ENCODE results near the gene DBNL. TPM values are rescaled to one million over a fixed set of nuclear protein-coding genes. Genes with fewer than 3 reads are reported as not detected.

The DBNL gene
- total and polyA plus RNA-seq, 2 of the 13 experiments (the other 11 are each of a cell fraction or from before 2014, with no cell fraction given) = 20.8 to 35.1 TPM

DNA sequence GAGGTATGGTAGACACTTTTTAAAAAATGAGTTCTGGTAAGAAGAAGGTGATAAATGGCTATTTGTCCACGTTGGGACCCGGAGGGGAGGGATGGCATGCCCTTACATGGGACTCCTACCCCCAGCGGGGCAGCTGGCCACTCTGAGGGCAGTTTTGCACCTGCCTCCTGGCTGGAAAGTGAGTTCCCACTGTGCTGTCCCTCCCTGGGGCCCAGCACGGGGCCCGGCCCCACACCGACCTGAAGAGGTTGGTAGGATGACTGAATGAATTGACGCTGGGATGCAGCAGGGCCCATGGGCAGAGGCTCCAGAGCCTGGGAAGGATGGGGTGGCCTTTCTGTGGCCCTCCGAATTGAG lies 59.0 kb downstream of the DBNL start (continued):
- no peak for TF ChIP-seq TRIM24 (CRISPR knock-in tag; IDR thresholded peaks at IDR 0.05)
- TF ChIP-seq, protein P1, sequence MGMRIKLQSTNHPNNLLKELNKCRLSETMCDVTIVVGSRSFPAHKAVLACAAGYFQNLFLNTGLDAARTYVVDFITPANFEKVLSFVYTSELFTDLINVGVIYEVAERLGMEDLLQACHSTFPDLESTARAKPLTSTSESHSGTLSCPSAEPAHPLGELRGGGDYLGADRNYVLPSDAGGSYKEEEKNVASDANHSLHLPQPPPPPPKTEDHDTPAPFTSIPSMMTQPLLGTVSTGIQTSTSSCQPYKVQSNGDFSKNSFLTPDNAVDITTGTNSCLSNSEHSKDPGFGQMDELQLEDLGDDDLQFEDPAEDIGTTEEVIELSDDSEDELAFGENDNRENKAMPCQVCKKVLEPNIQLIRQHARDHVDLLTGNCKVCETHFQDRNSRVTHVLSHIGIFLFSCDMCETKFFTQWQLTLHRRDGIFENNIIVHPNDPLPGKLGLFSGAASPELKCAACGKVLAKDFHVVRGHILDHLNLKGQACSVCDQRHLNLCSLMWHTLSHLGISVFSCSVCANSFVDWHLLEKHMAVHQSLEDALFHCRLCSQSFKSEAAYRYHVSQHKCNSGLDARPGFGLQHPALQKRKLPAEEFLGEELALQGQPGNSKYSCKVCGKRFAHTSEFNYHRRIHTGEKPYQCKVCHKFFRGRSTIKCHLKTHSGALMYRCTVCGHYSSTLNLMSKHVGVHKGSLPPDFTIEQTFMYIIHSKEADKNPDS (CRISPR knock-in tag; IDR thresholded peaks at IDR 0.05) = no peak
- TF ChIP-seq ZBTB20 (CRISPR knock-in tag; IDR thresholded peaks at IDR 0.05; ENCODE audit: borderline replicate concordance, low read depth) = no peak
- TF ChIP-seq HNF4G (IDR thresholded peaks at IDR 0.05; ENCODE audit: borderline replicate concordance, low read depth, low read length) = no peak
- no peak for TF ChIP-seq HNF4G (CRISPR knock-in tag; IDR thresholded peaks at IDR 0.05; ENCODE audit: borderline replicate concordance, low read depth)
- TF ChIP-seq, protein P2, sequence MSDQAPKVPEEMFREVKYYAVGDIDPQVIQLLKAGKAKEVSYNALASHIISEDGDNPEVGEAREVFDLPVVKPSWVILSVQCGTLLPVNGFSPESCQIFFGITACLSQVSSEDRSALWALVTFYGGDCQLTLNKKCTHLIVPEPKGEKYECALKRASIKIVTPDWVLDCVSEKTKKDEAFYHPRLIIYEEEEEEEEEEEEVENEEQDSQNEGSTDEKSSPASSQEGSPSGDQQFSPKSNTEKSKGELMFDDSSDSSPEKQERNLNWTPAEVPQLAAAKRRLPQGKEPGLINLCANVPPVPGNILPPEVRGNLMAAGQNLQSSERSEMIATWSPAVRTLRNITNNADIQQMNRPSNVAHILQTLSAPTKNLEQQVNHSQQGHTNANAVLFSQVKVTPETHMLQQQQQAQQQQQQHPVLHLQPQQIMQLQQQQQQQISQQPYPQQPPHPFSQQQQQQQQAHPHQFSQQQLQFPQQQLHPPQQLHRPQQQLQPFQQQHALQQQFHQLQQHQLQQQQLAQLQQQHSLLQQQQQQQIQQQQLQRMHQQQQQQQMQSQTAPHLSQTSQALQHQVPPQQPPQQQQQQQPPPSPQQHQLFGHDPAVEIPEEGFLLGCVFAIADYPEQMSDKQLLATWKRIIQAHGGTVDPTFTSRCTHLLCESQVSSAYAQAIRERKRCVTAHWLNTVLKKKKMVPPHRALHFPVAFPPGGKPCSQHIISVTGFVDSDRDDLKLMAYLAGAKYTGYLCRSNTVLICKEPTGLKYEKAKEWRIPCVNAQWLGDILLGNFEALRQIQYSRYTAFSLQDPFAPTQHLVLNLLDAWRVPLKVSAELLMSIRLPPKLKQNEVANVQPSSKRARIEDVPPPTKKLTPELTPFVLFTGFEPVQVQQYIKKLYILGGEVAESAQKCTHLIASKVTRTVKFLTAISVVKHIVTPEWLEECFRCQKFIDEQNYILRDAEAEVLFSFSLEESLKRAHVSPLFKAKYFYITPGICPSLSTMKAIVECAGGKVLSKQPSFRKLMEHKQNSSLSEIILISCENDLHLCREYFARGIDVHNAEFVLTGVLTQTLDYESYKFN (CRISPR knock-in tag; conservative IDR thresholded peaks at IDR 0.05) = no peak
- TF ChIP-seq, protein P3, sequence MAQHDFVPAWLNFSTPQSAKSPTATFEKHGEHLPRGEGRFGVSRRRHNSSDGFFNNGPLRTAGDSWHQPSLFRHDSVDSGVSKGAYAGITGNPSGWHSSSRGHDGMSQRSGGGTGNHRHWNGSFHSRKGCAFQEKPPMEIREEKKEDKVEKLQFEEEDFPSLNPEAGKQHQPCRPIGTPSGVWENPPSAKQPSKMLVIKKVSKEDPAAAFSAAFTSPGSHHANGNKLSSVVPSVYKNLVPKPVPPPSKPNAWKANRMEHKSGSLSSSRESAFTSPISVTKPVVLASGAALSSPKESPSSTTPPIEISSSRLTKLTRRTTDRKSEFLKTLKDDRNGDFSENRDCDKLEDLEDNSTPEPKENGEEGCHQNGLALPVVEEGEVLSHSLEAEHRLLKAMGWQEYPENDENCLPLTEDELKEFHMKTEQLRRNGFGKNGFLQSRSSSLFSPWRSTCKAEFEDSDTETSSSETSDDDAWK (CRISPR knock-in tag; IDR thresholded peaks at IDR 0.05) = no peak
- no peak for TF ChIP-seq ZNF496 (CRISPR knock-in tag; IDR thresholded peaks at IDR 0.05; ENCODE audit: insufficient replicate concordance)
- no peak for TF ChIP-seq NR1H2 (CRISPR knock-in tag; IDR thresholded peaks at IDR 0.05; ENCODE audit: borderline replicate concordance, low read depth)
